ENCODE data around the gene SEH1L.

SEH1L gene

GRCh38 chr18:13036622-13037320 is 89.0 kb downstream of the SEH1L start:
- DNase-seq (ENCODE audit: low read depth in 2 of 2), result no peak
